Erythroblast (primary cell): ENCODE data around the gene MTM1.

Experiments used
- GATA1 ChIP-seq: IDR thresholded peaks from 2 replicates; pipeline ENCODE4 v1.6.1; 2011; ENCODE audit warnings: low read depth, mild to moderate bottlenecking, control low read depth, low read length, moderate library complexity
- POLR2A ChIP-seq: IDR thresholded peaks from 2 replicates; pipeline ENCODE4 v1.6.1; 2011; ENCODE audit warnings: mild to moderate bottlenecking, low read length

GRCh38 chrX:150564838-150565237 is 3.6 kb upstream of the MTM1 start:
- TF ChIP-seq POLR2A, result no peak
- TF ChIP-seq GATA1, result no peak
